Loucy (cell line): ENCODE data around the gene SPIRE2.

ENCODE experiments used
- H2AFZ ChIP-seq: fragments of 200-600 bp; sonication (generic); 2 replicates; pipeline ENCODE4 v1.6.0; 2016; ENCODE audit warnings: antibody characterized with exemption, mild to moderate bottlenecking, low read length, moderate library complexity
- H3F3A ChIP-seq: fragments of 200-600 bp; 2 replicates; pipeline ENCODE4 v1.6.0; 2016; ENCODE audit warnings: antibody characterized with exemption, low read depth, mild to moderate bottlenecking
- H3K27me3 ChIP-seq: fragments of 200-600 bp; sonication (generic); 2 replicates; pipeline ENCODE4 v1.6.1; 2014; ENCODE audit warnings: low read length, mild to moderate bottlenecking; ENCODE audit not compliant: insufficient read depth, poor library complexity, severe bottlenecking
- H3K36me3 ChIP-seq: fragments of 200-600 bp; sonication (generic); 2 replicates; pipeline ENCODE4 v1.6.1; 2016; ENCODE audit warnings: low read length; ENCODE audit not compliant: insufficient read depth
- H3K4me1 ChIP-seq: fragments of 200-600 bp; sonication (generic); 2 replicates; pipeline ENCODE4 v1.5.1; 2014; ENCODE audit warnings: low read length, mild to moderate bottlenecking; ENCODE audit not compliant: insufficient read depth, poor library complexity, severe bottlenecking
- H3K4me2 ChIP-seq: fragments of 200-600 bp; sonication (generic); 2 replicates; pipeline ENCODE4 v1.6.0; 2014; ENCODE audit warnings: antibody characterized with exemption, low read length, low read depth, mild to moderate bottlenecking; ENCODE audit not compliant: poor library complexity, severe bottlenecking
- H3K4me3 ChIP-seq: fragments of 200-600 bp; sonication (generic); 2 replicates; pipeline ENCODE4 v1.5.1; 2014; ENCODE audit warnings: low read length, mild to moderate bottlenecking, mixed read lengths; ENCODE audit not compliant: poor library complexity, severe bottlenecking
- H3K79me2 ChIP-seq: fragments of 200-600 bp; sonication (generic); 2 replicates; pipeline ENCODE4 v1.6.1; 2014; ENCODE audit warnings: low read length; ENCODE audit not compliant: insufficient read depth
- H3K9ac ChIP-seq: fragments of 200-600 bp; sonication (generic); 2 replicates; pipeline ENCODE4 v1.6.0; 2014; ENCODE audit warnings: mild to moderate bottlenecking, low read depth, low read length, moderate library complexity; ENCODE audit not compliant: poor library complexity, severe bottlenecking
- H3K9me2 ChIP-seq: fragments of 200-600 bp; sonication (generic); replicated peaks from 2 replicates; pipeline ENCODE4 v1.6.1; 2016; ENCODE audit warnings: low read depth, low read length, mixed read lengths
- H3K9me3 ChIP-seq: fragments of 200-600 bp; sonication (generic); 2 replicates; pipeline ENCODE4 v1.6.1; 2014; ENCODE audit warnings: mild to moderate bottlenecking, antibody characterized with exemption, low read length, low read depth; ENCODE audit not compliant: insufficient read depth
- H4K20me1 ChIP-seq: fragments of 200-600 bp; sonication (generic); 2 replicates; pipeline ENCODE4 v1.6.0; 2014; ENCODE audit warnings: antibody characterized with exemption, low read length, mild to moderate bottlenecking; ENCODE audit not compliant: insufficient read depth, poor library complexity, severe bottlenecking
- EZH2phosphoT487 ChIP-seq: fragments of 200-600 bp; IDR thresholded peaks from 2 replicates; pipeline ENCODE4 v1.6.1; 2018; ENCODE audit warnings: antibody characterized with exemption, mild to moderate bottlenecking, moderate library complexity, borderline replicate concordance
- TF ChIP-seq, protein P1 (sequence below): fragments of 200-600 bp; sonication (generic); conservative IDR thresholded peaks from 2 replicates; pipeline ENCODE4 v1.5.1; 2014; ENCODE audit warnings: mild to moderate bottlenecking, antibody characterized with exemption, low read length

SPIRE2 gene

DNA sequence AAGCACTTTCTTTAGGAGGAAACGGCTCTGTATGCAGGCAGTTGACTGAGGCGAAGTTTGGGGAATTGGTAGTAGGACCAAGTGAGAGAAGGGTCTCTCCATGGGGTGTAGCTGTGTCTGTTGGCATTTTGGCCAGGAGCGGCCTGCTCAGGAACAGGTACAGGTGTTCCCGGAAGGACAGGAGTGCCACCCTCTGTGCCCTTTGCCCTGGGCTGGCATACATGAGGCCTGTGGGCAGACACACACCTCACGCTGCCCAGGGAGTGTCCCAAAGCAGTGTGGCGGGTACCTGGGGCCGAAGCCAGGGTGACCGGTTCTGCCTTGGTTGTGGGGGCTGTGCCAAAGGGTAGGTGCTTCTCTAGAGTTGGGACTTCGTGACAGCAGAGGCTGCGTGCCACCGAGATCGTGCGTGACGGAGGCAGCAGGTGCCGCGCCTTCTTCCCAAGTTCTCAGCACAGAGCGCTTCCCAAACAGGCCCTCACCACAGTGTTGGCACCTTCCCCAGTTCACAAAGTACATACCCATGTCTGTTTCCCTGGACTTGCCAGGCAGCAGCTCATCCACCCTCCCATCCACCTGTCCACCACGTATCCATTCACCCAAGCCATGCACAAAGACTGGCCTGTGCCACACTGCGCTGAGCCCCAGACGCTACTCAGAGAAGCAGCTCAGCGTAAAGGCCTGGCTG lies 25.2 kb downstream of the SPIRE2 start:
- no peaks in the 10 kb centered on the region for H3K79me2 ChIP-seq
- no peaks in the 10 kb centered on the region for H3K36me3 ChIP-seq
- H3K4me2 ChIP-seq = no peak overlapping the region
- no peaks in the 10 kb centered on the region for H3K9me3 ChIP-seq
- H3F3A ChIP-seq = no peaks in the 10 kb centered on the region
- no peaks in the 10 kb centered on the region for H4K20me1 ChIP-seq
- H2AFZ ChIP-seq = no peak overlapping the region
- no peaks in the 10 kb centered on the region for H3K27me3 ChIP-seq
- no peak overlapping the region for H3K9ac ChIP-seq
- H3K9me2 ChIP-seq = no peaks in the 10 kb centered on the region
- no peak overlapping the region for H3K4me3 ChIP-seq
- TF ChIP-seq, protein P1, sequence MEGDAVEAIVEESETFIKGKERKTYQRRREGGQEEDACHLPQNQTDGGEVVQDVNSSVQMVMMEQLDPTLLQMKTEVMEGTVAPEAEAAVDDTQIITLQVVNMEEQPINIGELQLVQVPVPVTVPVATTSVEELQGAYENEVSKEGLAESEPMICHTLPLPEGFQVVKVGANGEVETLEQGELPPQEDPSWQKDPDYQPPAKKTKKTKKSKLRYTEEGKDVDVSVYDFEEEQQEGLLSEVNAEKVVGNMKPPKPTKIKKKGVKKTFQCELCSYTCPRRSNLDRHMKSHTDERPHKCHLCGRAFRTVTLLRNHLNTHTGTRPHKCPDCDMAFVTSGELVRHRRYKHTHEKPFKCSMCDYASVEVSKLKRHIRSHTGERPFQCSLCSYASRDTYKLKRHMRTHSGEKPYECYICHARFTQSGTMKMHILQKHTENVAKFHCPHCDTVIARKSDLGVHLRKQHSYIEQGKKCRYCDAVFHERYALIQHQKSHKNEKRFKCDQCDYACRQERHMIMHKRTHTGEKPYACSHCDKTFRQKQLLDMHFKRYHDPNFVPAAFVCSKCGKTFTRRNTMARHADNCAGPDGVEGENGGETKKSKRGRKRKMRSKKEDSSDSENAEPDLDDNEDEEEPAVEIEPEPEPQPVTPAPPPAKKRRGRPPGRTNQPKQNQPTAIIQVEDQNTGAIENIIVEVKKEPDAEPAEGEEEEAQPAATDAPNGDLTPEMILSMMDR = no peak
- TF ChIP-seq EZH2phosphoT487 = no peak
- no peaks in the 10 kb centered on the region for H3K4me1 ChIP-seq

DNA sequence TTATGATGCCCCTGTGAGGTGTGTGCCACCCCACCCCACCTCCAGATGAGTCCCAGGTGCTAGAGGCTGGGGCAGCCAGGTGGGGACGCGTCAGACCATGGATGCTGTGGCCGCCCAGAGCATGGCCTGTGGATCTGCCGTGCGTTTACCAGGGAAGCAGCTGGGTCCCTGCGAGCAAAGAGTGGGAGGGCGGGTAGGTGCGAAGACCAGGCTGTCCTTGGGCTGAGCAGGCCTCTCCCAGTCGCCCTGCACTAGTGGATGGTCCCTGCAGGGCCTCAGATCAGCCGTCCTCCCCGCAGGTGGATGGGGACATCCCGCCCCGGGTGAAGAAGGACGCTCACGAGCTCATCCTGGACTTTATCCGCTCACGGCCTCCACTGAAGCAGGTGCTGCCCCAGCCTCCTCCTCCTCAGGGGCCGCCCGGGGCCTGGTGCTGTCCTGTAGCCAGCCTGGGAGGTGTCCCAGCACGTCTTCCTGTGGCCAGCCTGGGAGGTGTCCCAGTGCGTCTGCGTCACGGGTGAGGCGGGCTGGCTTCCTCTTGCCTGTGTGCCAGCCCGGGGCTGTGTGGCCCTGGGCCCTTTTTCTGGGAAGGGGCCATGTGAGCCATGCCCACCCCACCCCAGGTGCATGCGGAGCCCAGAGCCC lies 27.1 kb downstream of the SPIRE2 start:
- Histone ChIP-seq H2AFZ (no peak overlapping the region), H3F3A (no peaks in the 10 kb centered on the region), H3K27me3 (no peaks in the 10 kb centered on the region), H3K36me3 (no peaks in the 10 kb centered on the region), H4K20me1 (no peaks in the 10 kb centered on the region), H3K9ac (no peak overlapping the region), H3K79me2 (no peaks in the 10 kb centered on the region), H3K9me3 (no peaks in the 10 kb centered on the region), H3K4me3 (no peak overlapping the region), H3K9me2 (no peaks in the 10 kb centered on the region), H3K4me1 (no peaks in the 10 kb centered on the region), H3K4me2 (no peak overlapping the region)
- TF ChIP-seq EZH2phosphoT487 = no peak
- TF ChIP-seq, protein P1 = no peak

DNA sequence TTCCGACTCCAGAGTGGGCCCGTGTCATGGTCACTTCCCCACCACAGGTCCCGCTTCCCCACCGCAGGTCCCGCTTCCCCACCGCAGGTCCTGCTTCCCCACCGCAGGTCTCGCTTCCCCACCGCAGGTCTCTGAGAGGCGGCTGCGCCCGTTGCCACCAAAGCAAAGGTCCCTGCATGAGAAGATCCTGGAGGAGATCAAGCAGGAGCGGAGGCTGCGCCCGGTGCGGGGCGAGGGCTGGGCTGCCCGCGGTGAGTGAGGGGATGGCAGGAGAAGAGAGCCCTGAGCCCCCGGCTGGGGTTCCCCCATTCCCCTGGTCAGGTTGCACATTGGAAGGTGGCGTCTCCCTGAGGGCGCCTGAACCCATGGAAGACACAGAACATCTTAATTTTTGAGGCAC lies 27.7 kb downstream of the SPIRE2 start:
- TF ChIP-seq EZH2phosphoT487 = no peak
- TF ChIP-seq, protein P1 = no peak

More for the DNA sequence above, 27.7 kb downstream of the SPIRE2 start:
- H4K20me1 ChIP-seq = no peaks in the 10 kb centered on the region
- no peaks in the 10 kb centered on the region for H3K4me1 ChIP-seq
- H3K4me2 ChIP-seq = no peak overlapping the region
- H3K9me3 ChIP-seq = no peaks in the 10 kb centered on the region
- H3K36me3 ChIP-seq = no peaks in the 10 kb centered on the region
- no peaks in the 10 kb centered on the region for H3F3A ChIP-seq
- H3K27me3 ChIP-seq = no peaks in the 10 kb centered on the region
- H3K4me3 ChIP-seq = no peak overlapping the region
- H3K9me2 ChIP-seq = no peaks in the 10 kb centered on the region
- no peaks in the 10 kb centered on the region for H3K79me2 ChIP-seq
- no peak overlapping the region for H3K9ac ChIP-seq
- no peak overlapping the region for H2AFZ ChIP-seq
